ENCODE results near the gene MAPK1. TPM values are rescaled to one million over a fixed set of nuclear protein-coding genes. Genes with fewer than 3 reads are reported as not detected.

MAPK1 gene

DNA sequence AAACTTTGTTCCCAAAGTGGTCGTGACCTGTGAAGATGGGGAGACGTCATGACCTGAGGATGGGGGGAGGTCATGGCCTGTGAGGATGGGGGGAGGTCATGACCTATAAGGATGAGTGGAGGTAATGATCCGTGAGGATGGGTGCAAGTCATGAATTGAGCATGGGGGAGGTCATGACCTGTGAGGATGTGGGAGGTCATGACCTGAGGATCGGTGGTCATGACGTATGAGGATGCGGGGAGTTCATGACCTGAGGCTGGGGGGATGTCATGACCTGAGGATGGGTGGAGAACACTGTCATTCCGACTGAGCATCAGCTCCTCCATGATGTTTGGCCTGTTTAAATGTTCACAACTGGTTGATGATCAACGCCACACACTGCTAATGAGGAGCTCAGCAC, 157.8 kb downstream of the MAPK1 start:
- peaks cover 28% of the 10 kb centered on the region for H3K4me1 ChIP-seq (ENCODE audit: control insufficient read depth, insufficient read depth, low read length)
- H3K9me3 ChIP-seq (replicated peaks; ENCODE audit: low read length), result no peaks in the 10 kb centered on the region
- H3K27me3 ChIP-seq (ENCODE audit: control insufficient read depth, insufficient read depth, low read length), result peaks cover 8% of the 10 kb centered on the region
- H3K4me2 ChIP-seq (ENCODE audit: low read length), result no peak overlapping the region
- H3K36me3 ChIP-seq (ENCODE audit: insufficient read depth, low read length), result no peaks in the 10 kb centered on the region
- no peak overlapping the region for H3K4me3 ChIP-seq (ENCODE audit: low read length)
- no peak overlapping the region for H3K9ac ChIP-seq (ENCODE audit: low read depth, low read length)

DNA sequence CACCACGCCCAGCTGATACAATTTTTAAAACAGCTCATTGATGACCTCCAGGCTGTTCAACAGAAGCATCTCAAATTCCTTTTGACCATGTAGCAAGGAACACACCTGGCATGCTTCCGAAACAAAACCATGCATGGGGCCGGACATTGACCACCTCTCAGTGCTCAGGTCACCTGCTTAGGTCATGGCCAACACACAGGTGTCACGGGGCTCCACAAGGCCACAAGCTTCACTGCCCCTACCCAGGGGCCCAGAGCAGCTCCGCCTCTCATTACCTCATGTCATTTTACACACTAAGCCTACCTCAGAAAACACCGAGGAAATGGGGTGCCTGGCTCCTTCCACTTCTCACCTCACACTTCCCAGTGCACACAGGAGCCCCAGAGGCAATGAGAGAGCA, 158.5 kb downstream of the MAPK1 start:
- Histone ChIP-seq H3K9me3 (replicated peaks; ENCODE audit: low read length) (no peaks in the 10 kb centered on the region), H3K36me3 (ENCODE audit: insufficient read depth, low read length) (no peaks in the 10 kb centered on the region), H3K4me1 (ENCODE audit: control insufficient read depth, insufficient read depth, low read length) (peaks cover 22% of the 10 kb centered on the region), H3K4me2 (ENCODE audit: low read length) (no peak overlapping the region), H3K27me3 (ENCODE audit: control insufficient read depth, insufficient read depth, low read length) (peaks cover under 1% of the 10 kb centered on the region), H3K9ac (ENCODE audit: low read depth, low read length) (no peak overlapping the region), H3K4me3 (ENCODE audit: low read length) (no peak overlapping the region)

DNA sequence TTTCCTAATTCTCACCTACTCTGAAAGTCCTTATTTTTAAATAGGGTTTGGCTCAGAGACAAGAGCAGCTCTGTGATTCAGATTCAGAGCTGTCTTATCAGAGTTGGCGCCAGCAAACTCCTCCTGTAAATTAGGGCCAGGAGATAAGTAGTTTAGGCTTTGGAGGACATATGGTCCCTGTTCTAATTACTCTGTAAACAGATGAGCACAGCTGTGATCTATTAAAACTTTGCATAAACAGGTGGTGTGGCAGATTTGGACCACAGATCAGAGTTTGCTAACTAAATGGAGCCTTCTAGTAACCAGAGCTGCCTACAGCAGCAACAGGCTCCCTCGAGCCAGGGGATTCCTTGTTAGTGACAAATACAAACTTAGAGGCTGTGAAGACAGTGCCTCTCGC, 159.8 kb downstream of the MAPK1 start:
- Histone ChIP-seq H3K9ac (ENCODE audit: low read depth, low read length) (no peak overlapping the region), H3K4me2 (ENCODE audit: low read length) (no peak overlapping the region), H3K4me3 (ENCODE audit: low read length) (no peak overlapping the region)

More for the DNA sequence above, 159.8 kb downstream of the MAPK1 start:
- no peaks in the 10 kb centered on the region for H3K36me3 ChIP-seq (ENCODE audit: insufficient read depth, low read length)
- H3K9me3 ChIP-seq (replicated peaks; ENCODE audit: low read length), result no peaks in the 10 kb centered on the region
- no peaks in the 10 kb centered on the region for H3K27me3 ChIP-seq (ENCODE audit: control insufficient read depth, insufficient read depth, low read length)
- H3K4me1 ChIP-seq (ENCODE audit: control insufficient read depth, insufficient read depth, low read length), result peaks cover 11% of the 10 kb centered on the region

Small RNAs within 50 kb of the gene (small RNA-seq; reads per million reads assigned to genes)
- gene RN7SL280P, result not detected
- not detected for gene RNA5SP493
